Cortex of kidney (tissue), 1 donor: ENCODE data around the gene BAG5.
"Not testable (repeated sequence)": the region's sequence is repeated elsewhere in the genome, so short reads cannot be mapped to it uniquely, and the experiment has no call there.

Experiments
- DNase-seq: peaks from one replicate; lab custom pipeline; 2025; lab: John Stamatoyannopoulos, UW

The BAG5 gene, protein sequence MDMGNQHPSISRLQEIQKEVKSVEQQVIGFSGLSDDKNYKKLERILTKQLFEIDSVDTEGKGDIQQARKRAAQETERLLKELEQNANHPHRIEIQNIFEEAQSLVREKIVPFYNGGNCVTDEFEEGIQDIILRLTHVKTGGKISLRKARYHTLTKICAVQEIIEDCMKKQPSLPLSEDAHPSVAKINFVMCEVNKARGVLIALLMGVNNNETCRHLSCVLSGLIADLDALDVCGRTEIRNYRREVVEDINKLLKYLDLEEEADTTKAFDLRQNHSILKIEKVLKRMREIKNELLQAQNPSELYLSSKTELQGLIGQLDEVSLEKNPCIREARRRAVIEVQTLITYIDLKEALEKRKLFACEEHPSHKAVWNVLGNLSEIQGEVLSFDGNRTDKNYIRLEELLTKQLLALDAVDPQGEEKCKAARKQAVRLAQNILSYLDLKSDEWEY

DNA sequence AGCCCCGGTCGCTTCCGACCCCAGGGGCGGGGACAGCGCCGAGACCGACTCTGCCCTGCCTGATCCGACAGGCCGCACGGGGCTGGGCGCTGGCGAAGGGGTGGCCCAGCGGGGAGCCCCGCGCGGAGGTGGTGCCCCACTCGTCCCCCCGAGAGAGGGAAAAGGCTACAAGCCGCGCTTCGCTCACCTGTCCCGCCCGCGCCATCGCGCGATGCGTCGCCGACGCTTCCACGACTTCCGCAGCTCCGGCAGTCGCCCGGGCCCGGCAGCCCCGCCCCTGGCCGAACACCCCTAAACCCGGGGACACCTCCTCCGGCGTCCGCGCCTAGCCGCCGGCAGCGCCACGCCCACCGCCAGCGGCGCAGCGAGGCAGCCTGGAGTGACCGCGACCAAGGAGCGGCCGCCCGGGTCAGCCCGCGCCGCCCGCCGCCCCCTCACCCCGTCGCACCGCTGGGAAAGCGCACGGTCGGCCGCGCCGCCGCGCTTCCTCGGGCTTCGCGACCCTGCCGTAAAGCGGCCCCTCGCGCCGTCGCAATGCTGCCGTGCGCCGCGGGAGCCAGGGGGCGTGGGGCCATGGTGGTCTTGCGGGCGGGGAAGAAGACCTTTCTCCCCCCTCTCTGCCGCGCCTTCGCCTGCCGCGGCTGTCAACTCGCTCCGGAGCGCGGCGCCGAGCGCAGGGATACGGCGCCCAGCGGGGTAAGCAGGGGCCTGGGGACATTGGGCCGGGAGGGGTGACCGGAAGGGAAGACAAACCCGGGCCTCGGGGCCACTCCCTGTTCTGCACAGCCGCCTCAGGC lies at the start of gene BAG5, which contains the start of gene COA8:
TSS of gene BAG5 (minus strand) at position 229 of the 797 bp plus-strand sequence. CDS start 1,493 bp downstream, outside the sequence.
TSS of gene COA8 (plus strand) at position 532 of the 797 bp plus-strand sequence. CDS start at position 574, 42 bp downstream.
- no peak for DNase-seq

DNA sequence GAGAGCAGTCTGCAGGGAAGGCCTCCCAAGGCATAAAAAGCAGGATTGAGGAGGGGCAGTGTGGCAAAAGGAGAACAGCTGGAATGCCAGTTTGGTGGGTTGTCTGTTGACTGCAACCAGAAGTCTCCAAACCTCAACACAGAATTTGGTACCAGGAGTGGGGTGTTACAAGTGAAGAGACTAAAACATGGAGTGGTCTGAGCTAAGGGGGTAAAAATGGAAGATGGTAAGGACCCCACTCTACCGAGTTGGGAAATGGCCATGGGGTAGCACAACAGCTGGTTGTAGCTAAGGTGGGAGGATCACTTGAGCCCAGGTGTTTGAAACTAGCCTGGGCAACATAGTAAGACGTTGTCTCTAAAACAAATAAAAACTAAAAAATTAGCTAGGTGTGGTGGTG lies 48.8 kb upstream of the BAG5 start:
- no peak for DNase-seq

DNA sequence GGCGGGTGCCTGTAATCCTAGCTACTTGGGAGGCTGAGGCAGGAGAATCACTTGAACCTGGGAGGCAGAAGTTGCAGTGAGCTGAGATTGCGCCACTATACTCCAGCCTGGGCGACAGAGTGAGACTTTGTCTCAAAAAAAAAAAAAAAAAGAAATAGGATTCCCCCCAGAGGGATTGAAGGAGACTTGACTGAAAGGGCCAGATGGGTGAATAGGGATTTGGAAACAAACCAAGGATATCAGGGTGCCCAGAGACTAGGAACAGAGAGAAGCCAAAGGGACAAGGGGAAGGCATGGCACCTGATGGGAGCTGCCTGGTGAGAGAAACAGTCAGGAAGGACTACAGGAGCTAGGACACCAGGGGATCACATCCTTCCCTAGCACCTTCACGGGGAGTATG lies 46.6 kb upstream of the BAG5 start:
- not testable (repeated sequence) for DNase-seq

DNA sequence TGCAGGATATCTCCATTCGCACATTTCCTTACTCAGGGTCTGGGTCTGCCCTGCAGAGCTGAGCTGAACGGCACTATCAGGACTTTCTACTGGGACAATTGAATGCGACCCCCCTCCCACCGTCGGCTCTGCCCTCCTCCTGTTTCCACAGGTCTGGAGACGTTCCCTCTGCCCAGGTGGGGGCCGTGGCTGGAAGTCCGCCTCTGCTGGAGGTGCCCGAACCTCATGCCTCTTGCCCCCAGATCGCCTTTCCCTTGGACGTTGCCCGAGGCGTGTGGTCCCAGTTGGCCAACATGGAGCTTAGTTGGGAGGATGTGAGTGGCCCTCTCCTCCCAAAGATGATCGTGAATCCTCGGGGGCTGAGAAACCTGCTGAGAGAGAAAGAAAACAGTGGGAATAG lies 45.4 kb upstream of the BAG5 start:
- DNase-seq, result no peak

DNA sequence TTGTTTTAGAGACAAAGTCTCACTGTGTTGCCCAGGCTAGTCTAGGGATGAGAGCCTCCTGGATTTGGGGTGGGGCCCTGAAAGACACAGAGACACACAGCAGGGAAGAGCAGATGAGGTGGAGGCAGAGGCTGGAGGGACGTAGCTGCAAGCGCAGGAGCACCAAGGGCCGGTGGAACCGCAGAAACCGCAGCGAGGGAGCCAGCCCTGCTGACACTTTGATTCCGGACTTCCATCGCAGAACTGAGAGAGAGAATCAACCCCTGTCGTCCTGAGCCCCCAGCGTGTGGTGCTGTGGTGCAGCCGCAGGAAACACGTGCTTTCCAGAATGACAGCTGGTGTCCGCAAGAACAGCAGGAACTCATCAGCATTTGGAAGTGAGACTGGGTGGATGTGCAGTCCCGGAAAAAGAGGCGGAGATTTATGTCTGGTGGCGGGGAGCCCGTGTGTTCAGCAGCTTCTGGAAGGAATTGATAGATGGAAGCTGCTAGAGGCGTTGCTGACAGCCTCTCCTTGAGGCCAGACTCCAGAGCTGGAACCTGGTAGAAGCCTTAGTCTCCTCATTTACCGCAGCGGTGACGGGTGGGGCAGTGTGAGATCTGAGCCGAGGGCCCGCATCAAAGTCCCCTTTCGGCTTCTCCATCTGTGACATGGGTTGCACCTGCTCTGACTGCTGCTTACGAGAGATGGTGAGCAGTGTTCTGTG lies 44.7 kb upstream of the BAG5 start:
- no peak for DNase-seq

DNA sequence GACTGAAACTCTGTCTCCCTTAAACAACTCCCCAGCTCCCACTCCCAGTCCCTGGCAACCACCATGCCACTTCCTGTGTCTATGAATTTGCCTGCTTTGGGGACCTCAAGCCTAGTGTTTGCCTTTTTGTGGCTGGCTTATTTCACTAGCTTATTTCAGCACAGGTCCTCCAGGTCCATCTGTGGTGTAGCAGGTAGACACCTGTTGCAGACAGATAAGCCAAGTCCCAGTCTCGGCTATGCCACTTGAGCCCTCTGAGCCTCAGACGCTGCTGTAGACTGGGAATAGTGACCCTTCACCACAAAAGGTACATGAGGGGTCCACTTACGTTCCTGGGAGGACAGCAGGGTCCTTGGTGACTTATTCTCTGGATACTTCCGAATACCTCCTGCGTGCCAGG lies 42.2 kb upstream of the BAG5 start:
- no peak for DNase-seq

DNA sequence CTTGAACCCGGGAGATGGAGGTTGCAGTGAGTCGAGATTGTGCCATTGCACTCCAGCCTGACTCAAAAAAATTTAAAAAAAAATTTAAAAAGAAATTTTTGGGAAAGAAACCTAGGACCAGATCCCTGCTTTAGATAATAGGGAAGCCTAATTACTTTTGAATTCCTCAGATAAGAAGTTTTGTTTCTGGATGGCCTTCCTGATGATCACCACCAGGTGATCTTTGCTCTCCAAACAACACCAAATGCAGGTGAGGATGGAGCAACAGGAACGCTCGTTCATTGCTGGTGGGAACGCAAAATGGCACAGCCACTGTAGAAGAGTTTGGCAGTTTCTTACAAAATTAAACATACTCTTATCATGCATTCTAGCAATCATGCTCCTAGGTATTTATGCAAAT lies 38.0 kb upstream of the BAG5 start:
- DNase-seq, result no peak

DNA sequence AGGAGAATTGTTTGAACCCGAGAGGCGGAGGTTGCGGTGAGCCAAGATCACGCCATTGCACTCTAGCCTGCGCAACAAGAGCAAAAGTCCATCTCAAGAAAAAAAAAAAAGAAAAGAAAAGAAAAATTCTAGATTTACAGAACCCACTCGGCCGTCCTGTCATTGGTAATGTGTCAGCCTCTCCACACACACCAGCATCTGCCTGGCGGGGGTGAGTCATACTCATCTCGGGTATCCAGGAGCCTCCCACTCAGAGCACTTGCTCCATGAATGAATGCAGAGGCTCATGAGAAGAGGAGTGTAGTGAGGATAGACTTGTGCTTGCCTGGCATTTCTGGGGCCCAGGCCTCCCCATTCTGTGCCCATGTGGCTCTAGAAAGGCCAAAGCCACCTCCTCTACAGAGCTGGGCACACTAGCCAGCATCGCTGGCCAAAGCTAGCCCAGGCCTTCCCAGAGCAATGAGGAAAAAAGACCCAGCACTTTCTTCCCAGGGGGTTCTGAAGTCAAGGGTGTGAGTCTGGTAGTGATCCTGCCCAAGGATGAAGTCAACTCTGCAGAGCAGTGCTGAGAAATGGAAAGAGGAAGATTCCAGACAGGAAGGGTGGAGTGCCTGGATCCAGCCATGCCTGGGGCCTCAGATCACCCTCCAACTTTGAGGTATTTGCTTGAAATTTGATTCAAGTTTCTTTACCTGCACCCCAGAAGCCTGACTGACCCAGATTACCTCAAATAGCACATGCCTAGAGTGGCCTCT lies 35.3 kb upstream of the BAG5 start:
- DNase-seq, result no peak

DNA sequence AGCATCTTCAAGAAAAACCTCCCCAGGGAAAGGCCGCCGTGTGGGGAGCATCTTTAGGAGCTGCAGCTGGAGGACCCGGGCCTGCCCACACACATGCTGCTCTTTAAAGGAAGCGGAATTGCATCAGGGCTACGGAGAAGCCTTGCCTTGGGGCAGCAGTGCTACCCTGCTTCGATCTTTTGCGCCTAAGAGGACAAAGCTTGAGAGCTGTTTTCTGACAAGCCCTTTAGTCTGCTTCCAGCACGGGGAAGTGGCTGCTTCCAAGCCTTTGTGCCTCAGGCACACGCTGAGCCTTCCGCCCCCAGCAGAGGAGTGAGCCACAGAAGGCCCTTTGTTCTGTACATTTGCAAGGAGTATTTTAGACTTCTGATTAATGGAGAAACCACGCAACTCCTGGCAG lies 31.8 kb upstream of the BAG5 start:
- DNase-seq, result no peak

DNA sequence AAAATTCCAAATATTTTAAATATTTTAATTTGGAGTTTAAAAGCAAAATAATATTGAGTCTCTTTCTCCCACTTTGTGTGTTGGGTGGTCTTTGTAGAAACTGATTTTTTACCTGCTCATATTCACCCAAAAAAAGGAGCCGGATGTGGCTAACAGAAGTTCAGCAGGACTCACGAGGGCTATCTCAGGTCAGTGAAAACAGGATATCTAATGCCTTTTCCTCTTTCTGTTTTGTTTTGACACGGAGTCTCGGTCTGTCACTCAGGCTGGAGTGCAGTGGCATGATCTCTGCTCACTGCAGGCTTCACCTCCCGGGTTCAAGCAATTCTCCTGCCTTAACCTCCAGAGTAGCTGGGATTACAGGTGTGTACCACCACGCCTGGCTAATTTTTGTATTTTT lies 31.1 kb upstream of the BAG5 start:
- DNase-seq, result no peak

DNA sequence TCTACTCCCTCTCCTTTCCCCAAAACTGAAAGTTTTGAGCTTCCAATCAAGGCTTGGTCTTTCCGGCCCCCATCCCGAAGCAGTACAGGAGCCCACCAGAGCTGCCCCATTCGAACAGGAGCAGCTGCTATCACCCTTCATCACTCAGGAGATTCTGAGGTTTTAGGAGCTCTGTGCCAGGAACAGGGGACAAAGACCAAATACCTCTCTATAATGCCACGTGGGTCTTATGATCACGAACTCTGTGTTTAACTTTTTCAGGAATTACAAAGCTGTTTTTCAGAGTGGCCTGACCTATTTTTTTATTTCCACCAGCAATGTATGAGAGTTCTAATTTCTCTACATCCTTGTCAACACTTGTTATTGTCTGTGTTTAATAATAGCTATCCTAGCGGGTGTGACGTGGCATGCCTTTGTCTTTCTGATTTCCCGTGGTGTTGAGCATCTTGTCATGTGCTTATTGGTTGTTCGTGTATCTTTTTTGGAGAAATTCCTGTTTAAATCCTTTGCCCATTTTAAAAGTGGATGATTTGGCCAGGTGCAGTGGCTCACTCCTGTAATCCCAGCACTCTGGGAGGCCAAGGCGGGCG lies 22.0 kb upstream of the BAG5 start:
- no peak for DNase-seq

DNA sequence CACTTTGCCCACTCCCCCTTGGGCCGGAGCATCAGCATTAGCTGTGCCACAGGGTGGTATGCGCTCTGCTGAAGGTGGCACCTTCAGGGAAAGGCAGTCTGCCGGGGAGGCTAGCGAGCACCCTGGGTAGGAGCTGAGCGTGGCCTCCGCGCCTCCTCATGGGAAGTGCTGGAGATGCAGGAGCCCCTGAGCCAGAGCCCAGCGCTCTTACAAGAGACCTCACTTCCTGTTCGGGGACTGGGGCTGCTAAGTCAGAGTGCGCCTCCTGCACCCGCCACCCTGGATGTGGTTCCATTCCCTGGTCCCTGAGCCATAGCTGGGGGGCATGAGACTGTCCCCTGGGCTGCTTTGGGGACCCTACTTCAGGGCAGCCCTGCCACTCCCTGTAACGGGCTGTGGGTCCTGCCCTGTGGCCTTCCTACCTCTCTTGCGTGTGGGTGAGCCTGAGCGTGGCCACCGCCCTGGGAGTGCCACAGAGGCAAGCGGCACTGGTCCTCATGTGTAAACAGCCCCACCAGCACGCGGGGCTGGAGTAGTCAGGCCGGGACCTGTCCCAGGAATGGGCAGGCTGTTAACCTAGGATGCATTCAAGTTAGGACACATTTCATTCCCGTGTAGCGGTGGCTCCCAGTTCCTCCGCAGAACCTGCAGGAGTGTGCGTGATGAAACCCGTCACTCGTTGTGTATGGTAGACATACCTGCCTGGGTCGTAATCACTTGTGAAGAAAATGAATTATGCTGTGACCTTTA lies 19.7 kb upstream of the BAG5 start:
- DNase-seq, result no peak

DNA sequence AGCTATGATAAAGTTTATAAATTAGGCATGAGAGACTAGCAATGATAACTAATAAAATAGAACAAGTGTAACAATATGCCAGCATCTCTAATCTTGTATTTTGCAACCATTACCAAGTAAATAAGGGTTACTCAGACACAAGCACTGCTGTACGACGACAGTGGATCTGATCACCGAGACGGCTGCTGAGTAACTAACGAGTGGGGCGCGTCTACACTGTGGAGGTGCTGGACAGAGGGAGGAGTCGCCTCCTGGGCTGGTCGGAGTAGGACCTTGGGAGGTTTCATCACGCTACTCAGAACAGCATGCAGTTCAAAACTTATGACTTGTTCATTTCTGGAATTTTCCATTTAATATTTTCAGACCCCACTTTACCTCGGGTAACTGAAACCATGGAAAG lies 18.7 kb upstream of the BAG5 start:
- no peak for DNase-seq

DNA sequence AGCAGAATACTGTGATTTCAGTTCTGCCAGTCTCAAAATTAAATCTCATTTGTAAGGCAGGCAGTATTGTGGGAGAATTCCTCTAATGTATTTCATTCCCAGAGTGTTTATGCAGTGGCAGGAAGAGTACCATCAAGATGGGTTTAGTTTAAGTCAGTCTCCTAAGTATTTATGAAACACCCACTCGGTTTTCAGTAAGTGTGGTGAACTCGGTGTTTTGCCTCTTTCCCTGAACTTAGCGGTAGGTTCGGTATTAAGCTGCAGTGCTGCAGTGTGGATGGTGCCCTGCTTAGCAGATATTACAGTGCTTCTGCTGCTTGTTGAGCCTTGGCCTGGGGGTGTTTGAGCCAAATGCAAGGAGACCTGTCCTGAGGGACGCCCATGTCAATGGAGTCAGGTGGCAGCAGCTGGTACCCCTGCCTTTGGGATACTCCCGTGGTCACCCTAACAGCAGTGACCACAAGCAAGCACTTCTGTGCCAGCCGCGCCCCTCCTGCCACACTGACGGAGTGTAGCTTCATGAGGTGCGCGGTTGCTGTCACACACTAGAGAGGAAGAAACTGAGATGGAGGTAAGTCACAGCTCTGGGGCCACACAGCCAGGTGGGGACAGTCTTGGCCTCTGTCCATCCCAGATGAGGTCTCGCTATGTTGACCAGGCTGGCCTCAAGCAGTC lies 16.1 kb upstream of the BAG5 start:
- DNase-seq, result no peak

DNA sequence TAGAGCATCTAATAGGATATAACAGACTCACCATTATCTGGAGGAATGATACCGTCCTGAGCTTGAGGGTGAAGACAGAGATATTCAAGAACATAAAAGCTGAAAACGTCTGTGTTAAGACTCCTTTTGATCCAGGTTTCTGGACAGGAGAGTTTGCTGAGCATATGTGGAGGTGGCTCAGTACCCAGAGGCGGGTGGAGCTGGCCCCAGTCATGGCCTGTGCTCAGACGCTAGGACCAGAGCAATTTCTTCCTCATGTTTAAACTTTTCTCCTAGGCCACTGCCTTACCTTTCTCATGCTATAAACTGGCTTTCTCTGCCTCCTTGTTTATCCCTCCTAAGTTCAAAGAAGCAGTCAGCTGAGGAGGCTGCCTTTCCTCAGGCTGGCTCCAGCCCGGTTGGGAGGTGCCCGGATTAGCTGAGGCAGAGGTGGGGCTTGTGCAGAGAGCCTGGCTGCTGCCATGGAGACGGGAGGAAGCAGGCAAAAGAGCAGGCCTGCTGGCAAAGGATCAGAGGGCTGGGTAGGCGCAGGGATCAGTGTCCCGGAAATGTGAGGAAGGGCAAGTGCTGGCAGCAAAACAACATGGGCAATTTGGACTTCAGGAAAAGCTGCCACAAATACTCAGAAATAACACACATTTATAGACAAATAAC lies 14.0 kb upstream of the BAG5 start:
- no peak for DNase-seq

DNA sequence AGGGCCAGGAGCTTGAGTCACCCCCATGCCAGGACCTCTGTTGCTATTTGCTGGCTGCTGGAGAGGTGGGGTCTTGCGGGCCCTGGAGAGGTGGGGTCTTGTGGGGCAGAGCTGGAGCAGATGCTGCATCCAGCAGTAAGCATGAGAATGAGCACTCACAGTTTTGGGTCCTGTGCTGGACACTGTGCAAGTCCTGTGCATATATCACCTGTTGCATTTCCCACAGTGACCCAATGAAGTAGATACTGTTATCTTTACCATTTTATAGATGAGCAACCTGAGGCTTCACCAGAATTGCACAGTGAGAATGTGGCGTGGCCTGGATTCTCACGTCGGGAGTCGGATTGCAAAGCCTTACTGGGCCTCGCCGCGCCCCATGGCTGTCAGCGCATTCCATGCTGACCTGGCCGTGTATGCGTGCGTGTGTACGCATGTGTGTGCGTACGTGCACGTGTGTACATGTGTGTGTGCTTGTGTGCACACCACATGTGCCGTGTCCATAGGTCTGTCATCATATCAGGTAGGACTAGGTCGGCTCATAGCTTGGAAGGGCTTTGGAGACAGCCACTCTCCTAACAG lies 12.3 kb upstream of the BAG5 start:
- no peak for DNase-seq

DNA sequence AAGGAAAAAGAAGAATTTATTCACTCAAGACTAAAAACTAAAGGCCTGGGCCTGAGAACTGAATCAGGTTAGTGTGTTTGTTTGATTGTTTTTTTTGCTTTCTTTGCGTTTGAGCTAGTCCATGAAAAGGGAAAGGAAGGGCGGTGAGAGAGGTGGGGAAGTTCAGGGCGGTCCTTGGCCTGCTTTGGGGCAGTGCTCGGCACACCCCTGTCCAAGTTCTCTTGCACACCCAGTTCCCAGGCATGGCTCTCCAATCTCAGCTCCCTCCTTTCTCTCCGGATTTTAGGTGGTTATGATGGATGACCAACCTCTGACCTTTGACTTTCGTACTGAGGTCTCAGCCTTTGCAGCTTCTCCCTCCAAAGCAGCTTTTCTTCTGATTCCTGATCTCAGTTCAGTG lies 11.6 kb upstream of the BAG5 start:
- DNase-seq, result no peak

DNA sequence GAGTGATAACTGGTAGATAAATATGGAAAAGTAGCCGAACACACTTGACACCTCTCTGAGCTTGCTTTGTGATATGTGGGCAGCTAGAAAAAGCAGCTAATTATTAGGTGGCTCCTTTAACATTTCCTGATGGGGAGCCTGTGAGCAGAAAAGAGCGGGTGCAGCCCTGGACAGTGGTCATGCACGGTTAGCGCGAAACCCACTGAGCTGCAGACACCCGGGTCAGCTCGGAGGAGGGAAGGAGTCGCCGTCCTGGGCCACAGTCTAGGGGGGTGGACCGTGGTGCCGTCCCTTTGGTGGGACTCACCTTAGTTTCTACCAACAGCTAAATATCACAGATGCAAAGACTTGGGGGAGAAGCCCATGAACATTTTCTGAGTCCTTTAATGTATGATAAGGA lies 7.0 kb upstream of the BAG5 start:
- DNase-seq, result no peak

DNA sequence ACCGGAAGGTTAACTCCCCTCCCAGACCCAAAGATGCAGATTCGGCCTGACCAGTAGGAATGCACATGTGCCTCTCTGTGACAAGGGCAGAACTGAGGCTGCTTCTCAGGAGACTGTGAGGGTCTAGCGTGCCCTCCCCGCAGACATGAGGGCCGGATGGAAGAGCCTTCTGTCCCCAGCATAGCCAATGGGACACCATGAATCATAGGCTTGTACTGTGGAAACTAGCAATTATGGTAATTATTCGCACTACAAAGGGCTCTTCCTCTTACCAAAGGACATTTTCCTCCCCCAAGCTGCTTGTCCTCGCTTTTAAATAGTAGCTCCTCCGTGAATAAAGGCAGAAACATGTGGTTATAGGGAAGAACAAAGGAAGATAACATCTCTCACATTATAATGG lies 6.5 kb upstream of the BAG5 start:
- no peak for DNase-seq
